Testis (tissue), 2 donors: ENCODE data around the gene CRB1.

Experiments used
- CTCF ChIP-seq, 3 experiments: fragments of 450-650 bp in 2 of 3; fragments of 200-600 bp in 1 of 3; sonication (generic) in 1 of 3; IDR thresholded peaks; one replicate each; pipeline ENCODE4 v1.5.1; 2016 to 2019; ENCODE audit warnings: antibody characterized with exemption in 3 of 3, mild to moderate bottlenecking in 2 of 3, moderate library complexity in 1 of 3
- POLR2A ChIP-seq: fragments of 450-650 bp; IDR thresholded peaks from one replicate; pipeline ENCODE4 v1.6.1; 2017; ENCODE audit warnings: antibody characterized with exemption, mild to moderate bottlenecking, moderate library complexity

GRCh38 chr1:197470330-197470729 is 202.3 kb downstream of the CRB1 start:
- TF ChIP-seq CTCF (IDR thresholded peaks at IDR 0.05) (no peak), POLR2A (no peak)
